ENCODE data around the gene AOC2. TPM values are rescaled to one million over a fixed set of nuclear protein-coding genes. Genes with fewer than 3 reads are reported as not detected.
"Not testable (repeated sequence)": the region's sequence is repeated elsewhere in the genome, so short reads cannot be mapped to it uniquely, and the experiment has no call there.

The AOC2 gene
- polyA plus RNA-seq, 1 donor: 1.5 TPM

GRCh38 chr17:42853968-42854790 is 9.8 kb downstream of the AOC2 start:
- DNase-seq: no peak

GRCh38 chr17:42855048-42855596 is 10.7 kb downstream of the AOC2 start:
- no peak for DNase-seq

DNA sequence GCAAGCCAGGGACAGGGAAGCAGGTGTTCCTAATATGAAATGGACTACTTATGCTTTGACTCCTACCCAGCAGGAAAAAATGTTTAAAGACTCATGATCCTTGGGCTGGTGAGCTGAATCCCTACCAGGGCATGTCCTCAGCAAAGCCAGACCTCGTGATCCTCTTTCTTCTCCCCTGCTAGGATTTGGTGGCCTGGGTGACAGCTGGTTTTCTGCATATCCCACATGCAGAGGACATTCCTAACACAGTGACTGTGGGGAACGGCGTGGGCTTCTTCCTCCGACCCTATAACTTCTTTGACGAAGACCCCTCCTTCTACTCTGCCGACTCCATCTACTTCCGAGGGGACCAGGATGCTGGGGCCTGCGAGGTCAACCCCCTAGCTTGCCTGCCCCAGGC is 11.7 kb downstream of the AOC2 start:
- not testable (repeated sequence) for DNase-seq

DNA sequence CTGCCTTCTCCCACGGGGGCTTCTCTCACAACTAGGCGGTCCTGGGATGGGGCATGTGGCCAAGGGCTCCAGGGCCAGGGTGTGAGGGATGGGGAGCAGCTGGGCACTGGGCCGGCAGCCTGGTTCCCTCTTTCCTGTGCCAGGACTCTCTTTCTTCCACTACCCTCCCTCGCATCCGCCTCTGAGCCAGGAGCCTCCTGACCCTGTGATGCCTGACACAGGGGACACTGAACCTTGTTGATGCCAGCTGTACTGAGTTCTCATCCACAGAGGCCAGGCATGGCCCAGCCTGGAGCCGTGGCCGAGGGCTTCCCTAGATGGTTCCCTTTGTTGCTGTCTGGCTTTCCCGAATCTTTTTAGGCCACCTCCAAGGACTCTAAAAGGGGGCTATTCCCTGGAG is 12.1 kb downstream of the AOC2 start:
- DNase-seq: not testable (repeated sequence)

DNA sequence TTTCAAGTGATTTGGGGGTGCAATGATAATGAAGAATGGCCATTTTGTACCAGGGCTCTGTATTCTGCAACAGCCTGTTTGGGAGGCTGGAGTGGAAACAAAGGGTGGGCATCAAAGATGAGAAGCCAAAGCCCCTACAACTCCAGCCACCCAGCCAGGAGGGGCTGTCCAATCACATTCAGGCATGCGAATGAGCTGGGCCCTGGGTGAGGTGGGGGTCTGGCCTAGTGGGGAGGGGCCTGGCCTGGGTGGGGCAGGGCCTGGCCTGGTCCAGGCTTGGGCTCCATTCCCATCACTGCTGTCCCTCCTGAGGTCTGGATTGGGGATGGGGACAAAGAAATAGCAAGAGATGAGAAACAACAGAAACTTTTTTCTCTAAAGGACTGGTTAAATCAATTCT is 13.0 kb downstream of the AOC2 start:
- no peak for DNase-seq

DNA sequence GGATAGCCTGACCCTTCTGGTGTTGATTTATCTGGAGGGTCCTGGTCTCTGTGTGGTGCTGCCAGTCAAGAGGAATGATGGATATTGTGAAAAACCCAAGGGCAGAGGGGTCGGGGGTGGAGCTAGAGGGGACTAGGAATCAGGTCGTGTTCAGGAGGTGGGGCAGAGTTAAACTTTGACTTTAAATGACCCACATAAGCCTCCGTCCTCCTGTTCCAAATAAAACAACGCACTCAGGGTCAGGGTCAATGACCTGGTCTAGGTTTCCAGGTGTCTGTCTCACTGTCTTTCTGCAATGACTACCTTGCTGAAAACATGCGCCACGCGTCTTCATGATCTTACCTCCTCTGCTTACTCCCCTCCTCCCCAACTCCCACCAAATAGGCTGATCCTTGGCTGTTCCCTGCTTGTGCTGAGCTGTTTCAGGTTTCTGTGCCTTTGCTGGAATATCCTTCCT is 21.3 kb downstream of the AOC2 start:
- no peak for DNase-seq

- no peak for DNase-seq
Observed at GRCh38 chr17:42866216-42866615, 21.8 kb downstream of the AOC2 start.

DNA sequence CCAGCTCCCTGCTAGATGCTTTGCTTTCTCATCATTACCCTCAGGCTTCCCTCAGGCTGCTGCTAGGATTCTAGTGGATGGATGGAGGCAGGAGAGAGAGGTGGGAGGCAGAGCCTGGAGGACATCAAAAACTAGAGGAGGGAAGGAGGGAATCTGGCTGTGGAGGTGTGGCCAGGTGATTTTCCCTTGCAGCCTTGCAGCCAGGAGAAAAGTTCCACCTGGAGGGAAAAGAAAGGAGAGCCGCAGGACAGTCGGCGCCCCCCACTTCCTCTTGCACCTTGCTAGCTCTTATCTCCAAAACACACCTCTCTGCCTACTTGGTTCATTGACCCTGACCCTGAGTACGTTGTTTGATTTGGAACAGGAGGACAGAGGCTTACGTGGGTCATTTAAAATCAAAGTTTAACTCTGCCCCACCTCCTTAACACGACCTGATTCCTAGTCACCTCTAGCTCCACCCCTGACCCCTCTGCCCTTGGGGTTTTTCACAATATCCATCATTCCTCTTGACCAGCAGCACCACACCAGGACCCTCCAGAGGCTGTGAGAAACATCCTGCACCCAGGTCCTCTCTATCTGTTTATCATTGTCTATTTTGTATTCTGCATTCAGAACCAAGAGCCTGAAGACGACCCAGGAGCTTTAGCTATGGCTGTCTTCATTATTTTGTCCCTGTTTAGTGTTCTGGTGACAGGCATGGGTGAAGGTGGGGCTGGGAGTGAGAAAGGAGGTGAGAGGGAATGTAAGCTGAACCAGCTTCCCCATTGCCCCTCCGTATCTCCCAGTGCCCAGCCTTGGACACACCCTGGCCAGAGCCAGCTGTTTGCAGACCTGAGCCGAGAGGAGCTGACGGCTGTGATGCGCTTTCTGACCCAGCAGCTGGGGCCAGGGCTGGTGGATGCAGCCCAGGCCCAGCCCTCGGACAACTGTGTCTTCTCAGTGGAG is 22.5 kb downstream of the AOC2 start:
- no peak for DNase-seq

DNA sequence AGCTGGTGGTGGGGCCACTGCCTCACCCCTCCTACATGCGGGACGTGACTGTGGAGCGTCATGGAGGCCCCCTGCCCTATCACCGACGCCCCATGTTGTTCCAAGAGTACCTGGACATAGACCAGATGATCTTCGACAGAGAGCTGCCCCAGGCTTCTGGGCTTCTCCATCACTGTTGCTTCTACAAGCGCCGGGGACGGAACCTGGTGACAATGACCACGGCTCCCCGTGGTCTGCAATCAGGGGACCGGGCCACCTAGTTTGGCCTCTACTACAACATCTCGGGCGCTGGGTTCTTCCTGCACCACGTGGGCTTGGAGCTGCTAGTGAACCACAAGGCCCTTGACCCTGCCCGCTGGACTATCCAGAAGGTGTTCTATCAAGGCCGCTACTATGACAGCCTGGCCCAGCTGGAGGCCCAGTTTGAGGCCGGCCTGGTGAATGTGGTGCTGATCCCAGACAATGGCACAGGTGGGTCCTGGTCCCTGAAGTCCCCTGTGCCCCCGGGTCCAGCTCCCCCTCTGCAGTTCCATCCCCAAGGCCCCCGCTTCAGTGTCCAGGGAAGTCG is 23.4 kb downstream of the AOC2 start:
- not testable (repeated sequence) for DNase-seq

- DNase-seq: no peak
Observed at GRCh38 chr17:42868338-42868737, 24.0 kb downstream of the AOC2 start.

GRCh38 chr17:42871647-42872046 is 27.3 kb downstream of the AOC2 start:
- no peak for DNase-seq

GRCh38 chr17:42872251-42872965 is 28.0 kb downstream of the AOC2 start:
- no peak for DNase-seq

DNA sequence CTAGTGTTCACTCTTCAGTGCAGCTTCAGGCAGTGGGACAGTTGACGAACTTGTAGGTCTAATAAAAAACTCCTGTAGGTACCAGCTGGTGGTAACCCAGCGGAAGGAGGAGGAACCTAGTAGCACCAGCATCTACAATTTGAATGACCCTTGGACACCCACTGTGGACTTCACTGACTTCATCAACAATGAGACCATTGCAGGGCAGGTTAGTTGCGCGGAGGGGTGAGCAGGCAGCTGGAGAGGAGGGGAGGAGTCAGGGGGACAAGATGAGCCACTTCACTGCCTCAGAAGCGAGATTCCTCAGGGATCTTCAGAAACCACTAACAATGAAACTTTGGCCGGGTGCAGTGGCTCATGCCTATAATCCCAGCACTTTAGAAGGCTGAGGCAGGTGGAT is 28.9 kb downstream of the AOC2 start:
- DNase-seq: no peak

DNA sequence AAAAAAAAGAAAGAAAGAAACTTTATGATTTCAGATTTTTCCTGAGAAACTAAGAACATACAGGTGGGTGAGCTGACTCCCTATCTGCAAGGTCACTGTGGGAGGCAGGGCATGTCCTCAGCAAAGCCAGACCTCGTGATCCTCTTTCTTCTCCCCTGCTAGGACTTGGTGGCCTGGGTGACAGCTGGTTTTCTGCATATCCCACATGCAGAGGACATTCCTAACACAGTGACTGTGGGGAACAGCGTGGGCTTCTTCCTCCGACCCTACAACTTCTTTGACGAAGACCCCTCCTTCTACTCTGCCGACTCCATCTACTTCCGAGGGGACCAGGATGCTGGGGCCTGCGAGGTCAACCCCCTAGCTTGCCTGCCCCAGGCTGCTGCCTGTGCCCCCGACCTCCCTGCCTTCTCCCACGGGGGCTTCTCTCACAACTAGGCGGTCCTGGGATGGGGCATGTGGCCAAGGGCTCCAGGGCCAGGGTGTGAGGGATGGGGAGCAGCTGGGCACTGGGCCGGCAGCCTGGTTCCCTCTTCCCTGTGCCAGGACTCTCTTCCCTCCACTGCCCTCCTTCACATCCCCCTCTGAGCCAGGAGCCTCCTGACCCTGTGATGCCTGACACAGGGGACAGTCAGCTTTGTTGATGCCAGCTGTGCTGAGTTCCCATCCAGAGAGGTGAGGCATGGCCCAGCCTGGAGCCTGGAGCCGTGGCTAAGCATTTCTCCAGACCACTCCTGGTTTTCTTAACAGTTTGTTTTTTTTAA is 29.7 kb downstream of the AOC2 start:
- not testable (repeated sequence) for DNase-seq

DNA sequence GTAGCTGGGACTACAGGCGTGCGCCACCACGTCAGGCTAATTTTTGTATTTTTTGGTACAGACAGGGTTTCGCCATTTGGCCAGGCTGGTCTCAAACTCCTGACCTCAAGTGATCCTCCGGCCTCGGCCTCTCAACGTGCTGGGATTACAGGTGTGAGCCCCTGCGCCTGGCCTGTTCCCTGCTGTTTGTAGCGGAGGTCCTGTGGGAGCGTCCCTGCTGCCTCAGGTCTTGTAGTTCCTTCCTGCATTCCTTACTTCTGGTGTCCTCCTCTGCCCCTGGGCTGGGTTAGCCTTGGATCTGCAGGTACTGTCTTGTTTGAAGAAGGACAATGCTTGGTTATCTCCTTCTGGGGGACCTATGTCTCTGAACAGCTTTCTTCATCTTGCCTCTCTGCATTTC is 32.7 kb downstream of the AOC2 start:
- no peak for DNase-seq

GRCh38 chr17:42878123-42878880 is 33.9 kb downstream of the AOC2 start:
- peak; percentile 42 for DNase-seq

DNA sequence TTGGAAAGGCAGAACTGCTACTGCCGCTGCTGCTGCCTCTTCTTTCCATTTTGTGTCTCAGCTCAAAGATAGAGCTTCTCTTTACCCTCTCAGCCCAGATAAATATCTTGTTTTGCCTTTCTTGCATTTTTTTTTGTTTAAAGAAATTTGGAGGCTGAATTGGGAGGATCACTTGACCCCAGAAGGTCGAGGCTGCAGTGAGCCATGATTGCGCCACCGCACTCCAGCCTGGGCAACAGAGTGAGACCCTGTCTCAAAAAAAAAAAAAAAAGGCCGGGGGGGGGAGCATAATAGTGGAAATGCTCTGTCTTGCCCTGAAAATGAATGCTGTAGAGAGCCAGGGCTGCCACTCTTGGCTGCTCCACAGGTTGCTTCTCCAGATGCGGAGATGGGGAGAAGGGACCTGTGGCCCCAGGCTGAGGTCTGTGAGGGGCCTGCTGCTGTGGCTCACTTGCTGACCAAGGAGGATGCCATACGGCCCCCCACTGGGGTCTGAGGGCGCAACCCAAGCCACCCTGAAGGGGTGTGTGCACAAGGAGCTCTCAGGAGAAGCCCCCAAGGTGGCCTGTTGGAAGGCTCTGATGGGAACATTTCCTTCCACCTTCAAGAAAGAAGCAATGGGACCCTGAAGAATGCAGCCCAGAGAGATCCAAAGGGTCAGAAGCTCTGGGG is 34.7 kb downstream of the AOC2 start:
- no peak for DNase-seq

DNA sequence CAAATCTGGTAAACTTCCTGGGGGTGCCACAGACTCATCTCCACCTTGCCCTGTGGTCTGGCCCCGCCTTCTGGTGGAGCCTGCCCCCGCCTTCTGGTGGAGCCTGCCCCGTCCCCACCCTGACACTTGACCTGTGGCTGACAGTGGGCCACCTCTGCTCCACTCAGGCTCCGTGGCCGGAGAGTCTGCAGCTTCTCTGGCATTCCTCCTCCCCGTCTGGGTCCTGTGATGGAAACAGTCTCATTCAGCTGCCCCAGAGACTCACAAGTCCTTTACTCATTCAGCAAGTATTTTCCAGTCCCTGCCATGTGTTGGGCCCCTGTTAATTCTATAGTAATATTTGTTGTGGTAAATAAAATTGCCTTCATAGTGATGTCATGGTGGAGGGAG is 35.2 kb downstream of the AOC2 start:
- DNase-seq: no peak

DNA sequence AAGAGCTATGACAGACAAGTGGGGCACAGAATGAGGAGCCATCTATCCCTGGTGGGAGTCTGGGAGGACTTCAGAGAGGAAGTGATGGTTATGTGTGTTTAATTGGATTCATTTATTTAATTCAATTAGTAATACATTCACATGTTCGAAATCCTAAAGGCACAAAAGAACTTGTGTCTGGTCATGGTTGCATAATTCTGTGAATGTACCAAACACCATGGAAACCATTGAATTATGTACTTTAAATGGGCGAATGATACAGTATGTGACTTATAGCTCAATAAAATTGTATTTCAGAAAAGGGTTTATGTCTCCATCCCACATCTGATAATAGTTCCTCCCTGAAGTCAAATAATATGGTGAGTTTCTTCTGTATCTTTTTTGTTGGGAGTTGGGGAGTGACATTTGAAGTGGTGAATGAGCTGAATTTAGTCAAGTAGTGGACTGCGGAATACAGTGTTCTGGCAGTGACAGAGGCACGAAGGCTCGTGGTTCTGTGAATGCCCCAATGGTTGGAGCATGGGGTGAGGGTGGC is 36.5 kb downstream of the AOC2 start:
- DNase-seq: no peak

Measured in left kidney (tissue), 2 donors.